Mesenchymal stem cell (in vitro differentiated cells and primary cell): ENCODE results near the gene PDE3B.

Experiments used
- DNase-seq: peaks from one replicate; pipeline ENCODE4 v3.0.0-alpha.2; 2013
- H2AFZ ChIP-seq: one replicate; pipeline ENCODE4 v1.6.1; 2013; ENCODE audit warnings: low read depth, mild to moderate bottlenecking, control low read depth, inconsistent platforms, low read length, moderate library complexity
- H2AK5ac ChIP-seq: 2 replicates; pipeline ENCODE4 v1.6.1; 2013; ENCODE audit warnings: low read length, moderate library complexity, mild to moderate bottlenecking, inconsistent platforms; ENCODE audit not compliant: severe bottlenecking
- H2BK120ac ChIP-seq: one replicate; pipeline ENCODE4 v1.6.1; 2013; ENCODE audit warnings: low read depth, mild to moderate bottlenecking, inconsistent platforms, low read length, moderate library complexity
- H2BK12ac ChIP-seq, 2 experiments: one replicate each; pipeline ENCODE4 v1.6.1; 2013; ENCODE audit warnings: inconsistent platforms in 2 of 2, low read length in 2 of 2, mild to moderate bottlenecking in 2 of 2, moderate library complexity in 2 of 2, control low read depth in 1 of 2
- H2BK15ac ChIP-seq: one replicate; pipeline ENCODE4 v1.6.1; 2013; ENCODE audit warnings: mild to moderate bottlenecking, low read depth, inconsistent platforms; ENCODE audit not compliant: poor library complexity, severe bottlenecking
- H2BK5ac ChIP-seq: 2 replicates; pipeline ENCODE4 v1.6.1; 2013; ENCODE audit warnings: low read depth, mild to moderate bottlenecking, low read length, control low read depth, inconsistent platforms; ENCODE audit not compliant: poor library complexity, severe bottlenecking
- H3K14ac ChIP-seq, 2 experiments: one replicate each; pipeline ENCODE4 v1.6.1; 2013; ENCODE audit warnings: inconsistent platforms in 2 of 2, low read length in 2 of 2, control low read depth in 1 of 2, mild to moderate bottlenecking in 1 of 2, moderate library complexity in 1 of 2
- H3K18ac ChIP-seq, 2 experiments: one replicate each; pipeline ENCODE4 v1.6.1; 2013; ENCODE audit warnings: inconsistent platforms in 2 of 2, low read length in 2 of 2, control low read depth in 1 of 2, low read depth in 1 of 2, mild to moderate bottlenecking in 1 of 2
- H3K23ac ChIP-seq, 2 experiments: one replicate each; pipeline ENCODE4 v1.6.1; 2013; ENCODE audit warnings: inconsistent platforms in 2 of 2, low read length in 2 of 2, mild to moderate bottlenecking in 2 of 2, moderate library complexity in 2 of 2, control low read depth in 1 of 2
- H3K27ac ChIP-seq: 2 replicates; pipeline ENCODE4 v1.5.1; 2013; ENCODE audit warnings: mild to moderate bottlenecking, moderate library complexity, low read length, control low read depth, inconsistent platforms; ENCODE audit not compliant: poor library complexity, severe bottlenecking
- H3K27me3 ChIP-seq, 2 experiments: 2 replicates each; pipeline versions ENCODE4 v1.6.1 to v1.7.0; 2013; ENCODE audit warnings: low read length in 2 of 2, mild to moderate bottlenecking in 2 of 2, moderate library complexity in 2 of 2, control low read depth in 1 of 2, inconsistent platforms in 1 of 2; ENCODE audit not compliant: control insufficient read depth in 1 of 2, insufficient read depth in 1 of 2
- H3K36me3 ChIP-seq, 2 experiments: 2 replicates each; pipeline versions ENCODE4 v1.6.1 to v1.7.0; 2013; ENCODE audit warnings: low read length in 2 of 2, control low read depth in 1 of 2, inconsistent platforms in 1 of 2, low read depth in 1 of 2, mild to moderate bottlenecking in 1 of 2; ENCODE audit not compliant: insufficient read depth in 2 of 2, control insufficient read depth in 1 of 2
- H3K4ac ChIP-seq, 2 experiments: one replicate each; pipeline ENCODE4 v1.6.1; 2013; ENCODE audit warnings: inconsistent platforms in 2 of 2, low read length in 2 of 2, mild to moderate bottlenecking in 2 of 2, moderate library complexity in 2 of 2, control low read depth in 1 of 2, low read depth in 1 of 2
- H3K4me1 ChIP-seq: 2 replicates; pipeline ENCODE4 v1.6.1; 2013; ENCODE audit warnings: low read depth, low read length, control low read depth; ENCODE audit not compliant: control insufficient read depth, insufficient read depth
- H3K4me2 ChIP-seq: 2 replicates; pipeline ENCODE4 v1.6.1; 2013; ENCODE audit warnings: low read length, mild to moderate bottlenecking, inconsistent platforms; ENCODE audit not compliant: poor library complexity, severe bottlenecking
- H3K4me3 ChIP-seq, 2 experiments: 2 replicates each; pipeline versions ENCODE4 v1.5.1 to v1.7.0; 2013; ENCODE audit warnings: low read length in 2 of 2, mild to moderate bottlenecking in 2 of 2, control low read depth in 1 of 2, low read depth in 1 of 2; ENCODE audit not compliant: insufficient read depth in 1 of 2
- H3K79me1 ChIP-seq: replicated peaks from 2 replicates; pipeline ENCODE4 v1.6.1; 2013; ENCODE audit warnings: mild to moderate bottlenecking, control low read depth, low read length, inconsistent platforms; ENCODE audit not compliant: poor library complexity, severe bottlenecking
- H3K9ac ChIP-seq: 2 replicates; pipeline ENCODE4 v1.7.0; 2013; ENCODE audit warnings: mild to moderate bottlenecking, low read length, moderate library complexity
- H3K9me3 ChIP-seq: 2 replicates; pipeline ENCODE4 v1.7.0; 2013; ENCODE audit warnings: mild to moderate bottlenecking, low read length; ENCODE audit not compliant: control insufficient read depth
- H4K8ac ChIP-seq: one replicate; pipeline ENCODE4 v1.6.1; 2013; ENCODE audit warnings: inconsistent platforms, mild to moderate bottlenecking, low read length, moderate library complexity
- H4K91ac ChIP-seq: one replicate; pipeline ENCODE4 v1.6.1; 2013; ENCODE audit warnings: mild to moderate bottlenecking, low read length, inconsistent platforms
- WGBS: methylation state at CpG from one replicate; pipeline ENCODE4 v1.1.7; 2013; ENCODE audit warnings: mixed read lengths; 5-methylcytosine and 5-hydroxymethylcytosine counted together

Gene PDE3B

DNA sequence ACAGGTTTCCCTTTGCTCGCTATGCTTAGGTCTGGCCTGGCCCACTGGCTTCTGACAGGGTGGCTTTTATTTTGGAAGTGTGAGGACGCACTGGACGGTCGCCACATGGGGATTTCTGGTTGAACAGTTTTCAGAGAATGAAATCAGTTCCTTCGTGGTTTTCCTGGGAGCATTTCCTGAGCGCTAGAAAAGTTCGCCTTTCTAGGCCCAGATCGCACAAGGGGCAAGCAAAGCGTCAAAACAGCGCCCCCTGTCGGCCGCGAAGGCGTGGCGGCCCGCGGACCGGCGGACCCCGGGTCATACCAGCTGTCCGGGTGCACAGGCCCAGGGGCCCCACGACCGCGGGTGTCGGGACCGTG lies 261.1 kb downstream of the PDE3B start:
- peak; percentile 42 for DNase-seq
- no peak overlapping the region for H3K4ac ChIP-seq
- no peak overlapping the region for H2BK120ac ChIP-seq
- no peaks in the 10 kb centered on the region for H3K4me1 ChIP-seq
- H2AK5ac ChIP-seq, result no peak overlapping the region
- peak overlapping the region; percentile 54 to 84 for H3K4me3 ChIP-seq
- H2BK5ac ChIP-seq, result no peak overlapping the region
- no peak overlapping the region for H2BK12ac ChIP-seq
- no peaks in the 10 kb centered on the region for H3K9me3 ChIP-seq
- peak overlapping the region in 1 of 2 experiments; percentile 0 for H3K18ac ChIP-seq
- H2BK15ac ChIP-seq, result no peak overlapping the region
- no peaks in the 10 kb centered on the region for H3K79me1 ChIP-seq
- no peak overlapping the region for H3K23ac ChIP-seq
- peak overlapping the region; percentile 92 for H3K4me2 ChIP-seq
- no peak overlapping the region for H4K91ac ChIP-seq
- H3K14ac ChIP-seq, result no peak overlapping the region
- WGBS, result 20% methylated on average over 26 of the region's 26 CpGs
- H4K8ac ChIP-seq, result peak overlapping the region; percentile 12
- no peaks in the 10 kb centered on the region for H3K36me3 ChIP-seq
- H3K27me3 ChIP-seq, result peaks cover 0 to 11% of the 10 kb centered on the region in 2 experiments
- no peak overlapping the region for H2AFZ ChIP-seq
- peak overlapping the region; percentile 67 for H3K9ac ChIP-seq
- no peak overlapping the region for H3K27ac ChIP-seq

- Histone ChIP-seq H4K8ac (peak overlapping the region; percentile 63), H3K36me3 (no peaks in the 10 kb centered on the region), H2BK5ac (no peak overlapping the region), H4K91ac (no peak overlapping the region), H3K79me1 (no peaks in the 10 kb centered on the region), H3K14ac (peak overlapping the region in 1 of 2 experiments; percentile 76), H3K23ac (no peak overlapping the region), H3K4ac (no peak overlapping the region), H3K4me1 (no peaks in the 10 kb centered on the region), H3K27me3 (peaks cover 0 to 11% of the 10 kb centered on the region in 2 experiments), H3K4me3 (peak overlapping the region; percentile 54 to 84), H2AK5ac (no peak overlapping the region), H2BK12ac (no peak overlapping the region), H2BK15ac (no peak overlapping the region), H3K18ac (peak overlapping the region in 1 of 2 experiments; percentile 0), H3K9ac (peak overlapping the region; percentile 67), H2AFZ (no peak overlapping the region), H3K9me3 (no peaks in the 10 kb centered on the region), H3K4me2 (peak overlapping the region; percentile 92), H2BK120ac (no peak overlapping the region), H3K27ac (no peak overlapping the region)
- peak; percentile 34 for DNase-seq
- WGBS, result 51% methylated on average over 58 of the region's 58 CpGs
Measured at GRCh38 chr11:14905104-14906033, 261.8 kb downstream of the PDE3B start.

DNA sequence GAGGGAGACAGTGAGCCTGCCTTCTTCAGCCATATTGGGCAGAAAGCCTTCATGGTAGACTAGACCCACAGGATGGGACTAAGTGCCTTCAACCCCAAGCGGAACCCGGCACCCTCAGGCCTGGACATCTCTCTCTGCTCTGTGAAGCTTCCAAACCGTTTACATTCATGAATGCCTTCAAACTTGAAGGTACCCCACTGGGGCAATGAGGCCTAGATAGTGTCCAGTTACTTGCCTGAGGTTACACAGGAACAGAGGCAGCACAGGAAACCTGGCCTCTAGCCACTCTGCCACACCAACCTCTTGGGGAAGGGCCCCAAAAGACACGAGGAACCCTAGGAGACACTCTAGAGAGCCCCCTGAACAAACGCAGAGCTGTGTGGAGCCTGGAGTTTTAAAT lies 263.0 kb downstream of the PDE3B start:
- Histone ChIP-seq H2AFZ (no peak overlapping the region), H3K27ac (no peak overlapping the region), H3K27me3 (peaks cover 0 to 11% of the 10 kb centered on the region in 2 experiments), H3K9me3 (no peaks in the 10 kb centered on the region), H2AK5ac (no peak overlapping the region), H2BK12ac (no peak overlapping the region), H3K18ac (no peak overlapping the region), H3K36me3 (no peaks in the 10 kb centered on the region), H3K4me1 (no peaks in the 10 kb centered on the region), H3K4ac (no peak overlapping the region), H3K4me3 (no peak overlapping the region), H3K14ac (no peak overlapping the region), H4K8ac (no peak overlapping the region), H3K79me1 (no peaks in the 10 kb centered on the region), H3K23ac (no peak overlapping the region), H3K9ac (no peak overlapping the region), H2BK120ac (no peak overlapping the region), H2BK5ac (no peak overlapping the region), H4K91ac (no peak overlapping the region), H2BK15ac (no peak overlapping the region), H3K4me2 (no peak overlapping the region)
- 83% methylated on average over 5 of the region's 5 CpGs for WGBS
- no peak for DNase-seq

DNA sequence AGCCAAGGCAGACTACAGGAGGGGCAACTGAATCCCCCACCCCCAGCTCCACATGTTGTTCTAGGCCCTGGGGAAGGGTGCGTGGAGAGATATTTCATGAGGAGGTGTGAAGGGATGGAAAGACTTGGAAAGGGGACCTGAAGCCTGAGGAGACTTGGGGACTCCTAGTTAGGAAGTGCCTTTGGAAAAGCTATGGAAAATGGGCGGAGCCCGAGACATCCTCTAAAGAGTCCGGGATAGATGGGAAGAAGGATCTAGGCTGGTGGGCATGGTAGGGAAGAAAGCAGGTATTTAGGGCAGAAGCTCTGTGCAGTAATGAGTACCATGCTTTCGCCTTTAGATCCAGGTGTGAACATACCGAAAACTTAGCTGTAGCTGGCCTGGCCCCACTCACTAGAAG lies 263.4 kb downstream of the PDE3B start:
- Histone ChIP-seq H4K91ac (no peak overlapping the region), H3K36me3 (no peaks in the 10 kb centered on the region), H3K18ac (no peak overlapping the region), H3K27me3 (peaks cover 0 to 11% of the 10 kb centered on the region in 2 experiments), H3K9ac (no peak overlapping the region), H3K4me2 (no peak overlapping the region), H3K4me1 (no peaks in the 10 kb centered on the region), H2BK5ac (no peak overlapping the region), H3K14ac (no peak overlapping the region), H2AK5ac (no peak overlapping the region), H3K4ac (no peak overlapping the region), H2BK120ac (no peak overlapping the region), H3K23ac (no peak overlapping the region), H2BK12ac (no peak overlapping the region), H2BK15ac (no peak overlapping the region), H3K79me1 (no peaks in the 10 kb centered on the region), H3K9me3 (no peaks in the 10 kb centered on the region), H3K4me3 (no peak overlapping the region), H2AFZ (no peak overlapping the region), H4K8ac (no peak overlapping the region), H3K27ac (no peak overlapping the region)
- DNase-seq, result no peak
- WGBS, result 98% methylated on average over 6 of the region's 6 CpGs
